CD4-positive, alpha-beta T cell treated with Interleukin-21 for 1 hour (primary cell): ENCODE results near the gene SAMD4A.

Experiments
- DNase-seq: peaks from one replicate; pipeline ENCODE4 v3.0.0-alpha.2; 2020

SAMD4A gene

DNA sequence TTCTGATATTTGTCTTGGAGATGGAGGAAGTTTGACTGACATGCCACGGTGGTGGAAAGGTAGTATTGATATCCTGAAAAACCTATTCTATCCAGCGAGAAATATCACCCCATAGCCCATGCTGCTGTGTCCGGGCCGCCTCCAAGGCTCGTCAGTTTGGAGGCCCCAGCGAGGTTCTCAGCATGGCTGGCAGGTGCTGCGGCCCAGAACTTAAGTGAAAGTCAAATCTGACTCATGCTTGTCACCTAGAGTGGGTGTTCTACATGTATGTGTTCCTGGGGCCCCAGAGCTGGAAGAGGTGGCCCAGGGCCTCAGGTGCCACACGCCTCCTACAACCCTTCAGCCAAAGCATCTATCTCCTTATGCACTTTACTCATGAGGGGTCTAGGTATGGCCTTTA, 242.8 kb downstream of the SAMD4A start:
- no peak for DNase-seq

DNA sequence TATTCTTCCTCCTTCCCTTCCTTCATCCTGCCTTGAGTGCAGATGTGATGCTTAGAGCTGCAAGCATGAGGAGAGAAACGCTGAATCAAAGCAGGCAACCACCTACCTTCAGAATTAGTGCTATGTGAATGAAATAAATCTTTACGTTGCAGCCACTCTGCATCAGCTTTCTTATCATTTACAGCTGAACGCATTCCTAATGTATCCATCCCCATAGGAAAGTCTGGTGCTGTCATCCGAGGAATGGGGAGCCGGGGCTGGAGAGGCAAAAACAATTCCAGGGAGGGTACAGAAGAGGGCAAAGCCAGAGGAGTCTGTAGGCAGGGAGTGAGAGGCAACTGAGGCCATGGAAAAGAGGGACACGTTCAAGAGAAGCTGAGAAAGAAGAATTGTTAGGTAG, 245.7 kb downstream of the SAMD4A start:
- DNase-seq, result no peak

DNA sequence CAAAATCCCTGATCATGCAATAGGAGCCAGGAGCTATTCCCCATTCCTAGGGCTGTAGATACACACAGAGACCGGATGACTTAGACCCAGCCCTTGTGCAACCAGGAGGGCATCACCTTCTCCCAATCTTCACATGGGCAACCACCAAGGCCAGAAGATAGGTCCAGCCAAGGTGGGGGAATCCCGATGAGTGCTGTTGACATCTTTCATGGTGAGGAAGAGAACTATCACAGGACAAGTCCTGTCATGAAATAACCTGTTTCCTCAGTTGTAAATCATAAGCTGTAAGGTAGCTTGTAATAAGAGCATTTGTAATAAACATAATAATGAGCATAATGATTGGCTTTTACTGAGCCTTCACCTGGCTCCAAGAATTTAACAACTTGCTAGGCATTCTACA, 246.2 kb downstream of the SAMD4A start:
- DNase-seq, result no peak

- DNase-seq, result peak; percentile 4
These were observed 247.1 kb downstream of the SAMD4A start for GRCh38 chr14:54814076-54814475.

DNA sequence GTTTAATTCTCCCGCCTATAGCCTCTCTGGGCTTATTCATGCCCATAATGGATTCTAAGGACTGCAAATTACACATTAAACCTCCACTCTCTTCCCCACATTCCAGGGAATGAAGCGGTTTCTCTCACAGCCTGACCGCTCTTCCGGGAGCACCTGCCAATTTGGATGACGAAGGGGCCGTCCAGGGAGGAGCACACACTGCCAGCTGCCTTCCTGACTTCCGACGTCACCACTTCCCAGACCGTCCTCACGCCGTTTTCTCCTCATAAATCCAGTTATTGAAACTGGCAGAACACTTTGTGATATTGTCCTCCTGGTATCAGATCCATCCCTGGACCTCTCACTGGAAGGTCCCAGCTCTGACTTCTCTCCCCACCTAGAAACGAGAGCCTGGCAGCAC, 248.1 kb downstream of the SAMD4A start:
- no peak for DNase-seq

DNA sequence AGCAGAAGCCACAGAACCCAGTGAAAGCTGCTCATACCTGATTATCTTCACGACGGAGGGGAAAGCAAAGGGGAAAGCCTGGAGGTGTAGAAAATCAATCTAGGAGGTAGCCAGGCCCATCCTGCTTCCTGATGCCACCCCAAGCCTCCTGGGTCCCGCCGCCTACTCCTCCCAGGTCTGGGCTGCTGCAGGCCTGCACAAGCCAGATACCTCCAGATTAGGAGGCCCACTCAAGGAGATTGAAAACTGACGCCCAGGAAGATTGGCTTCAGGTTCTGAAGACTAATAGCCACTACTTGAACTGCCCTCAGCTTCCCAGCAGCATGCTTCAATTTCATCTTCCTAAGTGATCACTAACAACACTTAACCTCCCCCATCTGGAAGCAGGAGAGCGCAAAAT, 248.6 kb downstream of the SAMD4A start:
- DNase-seq, result no peak

DNA sequence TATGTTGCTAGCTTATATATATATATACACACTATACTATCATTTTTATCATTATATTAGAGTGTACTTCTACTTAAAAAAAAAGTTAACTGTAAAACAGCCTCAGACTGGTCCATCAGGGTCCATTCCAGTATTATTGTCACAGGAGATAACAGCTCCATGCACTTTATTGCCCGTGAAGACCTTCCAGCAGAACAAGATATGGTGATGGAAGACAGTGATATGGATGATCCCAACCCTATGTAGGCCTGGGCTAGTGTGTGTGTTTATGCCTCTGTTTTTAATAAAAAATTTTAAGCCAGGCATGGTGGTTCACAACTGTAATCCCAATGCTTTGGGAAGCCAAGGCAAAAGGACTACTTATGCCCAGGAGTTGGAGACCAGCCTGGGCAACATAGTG, 249.5 kb downstream of the SAMD4A start:
- no peak for DNase-seq

- no peak for DNase-seq
These were observed 250.6 kb downstream of the SAMD4A start for GRCh38 chr14:54817506-54817905.

- DNase-seq, result no peak
These were observed 251.5 kb downstream of the SAMD4A start for GRCh38 chr14:54818201-54819133.

DNA sequence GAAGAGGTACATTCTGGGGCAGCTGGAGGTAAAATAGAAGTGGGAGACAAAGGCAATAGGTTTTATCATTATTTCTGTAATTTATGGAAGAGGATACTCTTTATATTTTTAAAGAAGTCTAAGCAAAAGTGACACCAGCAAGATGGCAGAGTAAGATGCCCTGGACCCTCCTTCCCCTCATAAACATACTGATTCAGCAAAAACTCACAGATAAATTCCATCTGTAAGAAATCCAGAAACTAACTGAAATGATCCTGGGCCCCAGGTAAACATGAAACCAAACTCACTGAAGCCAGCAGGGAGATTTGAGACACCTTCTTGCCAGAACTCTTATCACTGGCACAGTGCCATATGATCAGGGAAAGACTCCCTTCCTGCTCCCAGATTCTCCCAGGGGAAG, 255.8 kb downstream of the SAMD4A start:
- DNase-seq, result no peak

- DNase-seq, result no peak
These were observed 257.0 kb downstream of the SAMD4A start for GRCh38 chr14:54823757-54824549.

DNA sequence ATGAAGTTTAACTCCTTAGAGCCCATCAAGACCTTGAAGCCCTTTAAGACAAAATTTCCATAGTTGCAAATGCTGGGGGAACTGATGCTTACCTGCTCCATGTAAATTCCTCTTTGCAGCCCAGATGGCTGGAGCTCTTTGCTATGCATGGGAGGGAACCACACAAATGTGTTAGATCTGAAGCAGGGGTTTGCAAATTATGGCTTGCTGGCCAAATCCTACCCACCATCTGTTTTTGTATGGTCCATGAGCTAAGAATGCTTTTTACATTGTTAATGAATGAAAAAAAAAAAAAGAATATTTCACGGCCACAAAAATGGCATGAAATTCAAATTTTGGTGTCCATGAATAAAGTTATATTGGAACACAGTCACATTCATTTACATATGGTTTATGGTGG, 261.1 kb downstream of the SAMD4A start:
- no peak for DNase-seq

DNA sequence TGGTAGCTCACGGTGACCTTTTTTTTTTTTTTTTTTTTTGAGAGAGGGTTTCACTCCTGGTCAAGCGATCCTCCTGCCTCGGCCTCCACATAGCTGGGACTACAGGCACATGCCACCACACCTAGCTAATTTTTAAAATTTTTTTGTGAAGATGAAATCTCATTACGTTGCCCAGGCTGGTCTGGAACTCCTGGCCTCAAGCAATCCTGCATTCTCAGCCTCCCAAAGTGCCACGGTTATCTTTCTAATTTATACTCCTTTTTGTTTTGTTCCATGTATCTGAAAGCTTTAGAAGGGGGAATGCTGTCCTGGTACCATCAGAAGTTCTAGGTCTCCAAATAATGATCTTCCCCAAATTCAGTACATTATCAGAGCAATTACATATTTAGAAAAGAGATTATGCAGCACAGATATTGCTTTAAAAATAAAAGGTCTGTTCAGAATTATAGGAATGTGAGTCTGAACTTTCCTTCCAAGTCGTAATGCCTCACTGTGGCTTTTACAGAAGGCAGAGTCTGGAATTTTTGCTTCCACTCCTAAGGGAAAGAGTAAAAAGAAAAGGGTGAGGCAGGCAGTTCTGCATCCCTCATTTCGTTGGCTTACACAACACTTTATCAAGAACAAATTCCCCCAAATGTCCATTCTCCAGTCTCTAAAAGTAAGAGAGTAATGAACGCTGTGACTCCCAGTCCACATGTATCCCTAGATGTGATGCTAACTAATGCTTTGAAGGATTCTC, 262.7 kb downstream of the SAMD4A start:
- no peak for DNase-seq

GRCh38 chr14:54830650-54831049, 263.7 kb downstream of the SAMD4A start:
- no peak for DNase-seq

DNA sequence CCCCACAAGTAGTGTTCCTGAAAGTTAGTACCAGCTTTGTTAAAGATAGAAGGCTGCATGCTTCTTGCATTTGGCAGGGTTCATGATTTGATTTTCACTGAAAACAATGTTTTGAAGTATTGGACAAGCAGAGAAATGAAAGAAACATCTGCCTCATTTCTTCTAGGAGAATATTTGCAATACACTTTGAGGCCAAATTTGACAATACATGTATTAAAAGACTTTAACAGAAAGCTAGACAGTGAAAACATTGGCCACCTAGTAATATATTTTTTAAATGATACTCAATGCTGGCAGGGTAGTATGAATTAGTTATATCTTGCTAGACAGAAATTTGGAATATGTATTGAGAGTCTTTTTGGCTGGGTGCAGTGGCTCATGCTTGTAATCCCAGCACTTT, 267.2 kb downstream of the SAMD4A start:
- DNase-seq, result no peak

DNA sequence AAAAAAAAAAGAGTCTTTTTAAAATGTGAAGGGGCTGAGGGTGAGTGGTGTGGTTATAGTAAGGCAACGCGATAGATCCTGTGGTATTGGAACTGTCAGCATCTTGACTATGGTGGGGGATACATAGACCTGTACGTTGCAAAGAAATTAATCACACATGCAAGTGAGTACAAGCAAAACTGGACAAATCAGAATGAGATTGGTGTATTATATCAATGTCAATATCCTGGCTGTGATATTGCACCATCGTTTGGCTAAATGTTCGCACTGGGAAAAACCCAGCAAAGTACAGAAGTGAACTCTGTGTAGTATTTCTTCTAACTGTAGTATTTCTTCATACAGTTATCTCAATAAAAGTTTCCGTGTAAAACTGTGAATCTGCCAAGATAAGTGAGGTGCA, 267.8 kb downstream of the SAMD4A start:
- DNase-seq, result no peak

DNA sequence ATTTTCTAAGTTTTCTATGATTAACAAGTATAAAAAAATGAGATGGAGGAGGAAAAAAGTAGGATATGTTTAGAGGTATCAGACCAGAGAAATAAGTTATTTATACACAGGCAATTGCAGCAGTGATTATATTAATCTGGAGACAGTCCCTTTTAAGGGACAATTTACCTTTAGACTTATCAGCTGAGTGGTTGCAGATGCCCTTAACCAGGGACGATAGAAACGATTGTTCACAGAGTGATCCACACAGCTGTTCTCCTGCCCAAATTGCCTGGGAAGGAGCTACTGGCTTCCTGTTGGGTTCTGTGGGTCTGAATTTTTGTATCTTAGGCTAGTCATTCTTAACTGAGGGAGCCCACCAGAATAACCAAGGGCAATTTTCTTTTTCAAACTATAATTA, 269.3 kb downstream of the SAMD4A start:
- DNase-seq, result no peak

- DNase-seq, result no peak
These were observed 270.7 kb downstream of the SAMD4A start for GRCh38 chr14:54837508-54838149.

DNA sequence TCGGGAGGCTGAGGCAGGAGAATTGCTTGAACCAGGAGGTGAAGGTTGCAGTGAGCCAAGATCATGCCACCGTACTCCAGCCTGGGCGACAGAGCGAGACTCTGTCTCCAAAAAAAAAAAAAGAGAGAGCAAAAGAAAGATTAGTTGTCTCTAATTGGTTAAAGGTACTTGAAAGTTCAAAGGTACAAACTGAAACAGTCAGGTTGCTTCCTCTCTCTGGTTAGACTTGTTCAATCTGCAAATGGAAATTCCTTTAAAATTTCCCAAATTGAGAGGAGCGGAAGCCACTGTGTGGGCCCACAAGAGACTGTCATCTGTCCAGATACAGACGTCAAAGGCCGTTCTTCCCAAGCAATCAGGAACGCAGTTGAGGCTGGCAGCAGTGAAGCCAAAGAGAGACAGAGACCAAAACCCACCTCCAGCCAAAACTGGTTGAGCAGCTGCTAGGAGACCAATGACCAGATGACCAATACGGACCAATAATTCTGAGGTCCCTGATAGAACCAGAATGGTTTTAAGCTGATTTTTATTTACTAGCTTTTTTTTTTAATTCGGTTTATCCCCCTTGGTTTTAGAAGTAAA, 272.1 kb downstream of the SAMD4A start:
- DNase-seq, result no peak

DNA sequence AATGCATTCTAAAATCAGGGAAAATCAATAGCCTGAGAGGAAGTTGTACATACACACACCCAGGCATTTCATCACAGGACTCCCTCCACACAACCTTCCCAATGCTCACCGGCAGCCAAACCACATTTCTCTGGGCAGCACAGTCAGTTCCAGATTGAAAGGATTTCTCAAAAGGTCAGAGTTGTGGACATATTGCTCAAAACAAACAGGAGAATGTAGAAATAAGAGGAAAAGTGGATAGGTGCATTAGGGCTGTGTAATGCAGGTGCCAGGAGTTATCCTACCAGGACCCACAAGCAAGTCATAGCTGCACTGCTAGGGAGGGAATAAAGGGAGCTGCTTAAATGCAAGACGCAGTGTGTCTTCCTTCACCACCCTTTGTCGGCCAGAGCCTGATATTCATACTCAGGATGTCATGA, 272.8 kb downstream of the SAMD4A start:
- DNase-seq, result no peak

- DNase-seq, result no peak
These were observed 273.4 kb downstream of the SAMD4A start for GRCh38 chr14:54840336-54840735.

GRCh38 chr14:54840798-54841197, 273.9 kb downstream of the SAMD4A start:
- DNase-seq, result no peak
